Measurements from ENCODE around the gene IQCK.
A peak's percentile ranks its signal among the peaks of the same experiment; 100 is the strongest.
"Not testable (repeated sequence)": the region's sequence is repeated elsewhere in the genome, so short reads cannot be mapped to it uniquely, and the experiment has no call there.

IQCK gene

GRCh38 chr16:19760356-19761060, 42.4 kb downstream of the IQCK start:
- no peak for DNase-seq

GRCh38 chr16:19765860-19766553, 47.9 kb downstream of the IQCK start:
- DNase-seq = no peak

GRCh38 chr16:19766554-19766884, 48.4 kb downstream of the IQCK start:
- DNase-seq = no peak

- no peak for DNase-seq
Observed at GRCh38 chr16:19766988-19767387, 48.9 kb downstream of the IQCK start.

- no peak for DNase-seq
Observed at GRCh38 chr16:19767497-19767896, 49.4 kb downstream of the IQCK start.

GRCh38 chr16:19769239-19769638, 51.2 kb downstream of the IQCK start:
- DNase-seq = no peak

- DNase-seq = no peak
Observed at GRCh38 chr16:19771040-19771439, 53.0 kb downstream of the IQCK start.

GRCh38 chr16:19771796-19772195, 53.7 kb downstream of the IQCK start:
- no peak for DNase-seq

GRCh38 chr16:19774024-19774423, 56.0 kb downstream of the IQCK start:
- no peak for DNase-seq

- DNase-seq = no peak
Observed at GRCh38 chr16:19776147-19776546, 58.1 kb downstream of the IQCK start.

- DNase-seq = no peak
Observed at GRCh38 chr16:19776565-19776964, 58.5 kb downstream of the IQCK start.

GRCh38 chr16:19780321-19780720, 62.2 kb downstream of the IQCK start:
- no peak for DNase-seq

GRCh38 chr16:19781226-19781625, 63.2 kb downstream of the IQCK start:
- DNase-seq = no peak

GRCh38 chr16:19783363-19784182, 65.5 kb downstream of the IQCK start:
- no peak for DNase-seq

- no peak for DNase-seq
Observed at GRCh38 chr16:19784183-19784736, 66.2 kb downstream of the IQCK start.

- no peak for DNase-seq
Observed at GRCh38 chr16:19785081-19785480, 67.0 kb downstream of the IQCK start.

GRCh38 chr16:19785512-19786130, 67.5 kb downstream of the IQCK start:
- no peak for DNase-seq

- not testable (repeated sequence) for DNase-seq
Observed at GRCh38 chr16:19801369-19801768, 83.3 kb downstream of the IQCK start.

GRCh38 chr16:19801824-19802223, 83.8 kb downstream of the IQCK start:
- DNase-seq = not testable (repeated sequence)

GRCh38 chr16:19802612-19803011, 84.5 kb downstream of the IQCK start:
- no peak for DNase-seq

- peak in 1 of 2 donors; percentile 2 for DNase-seq
Observed at GRCh38 chr16:19804538-19805323, 86.7 kb downstream of the IQCK start.

- no peak for DNase-seq
Observed at GRCh38 chr16:19805459-19806162, 87.5 kb downstream of the IQCK start.

Measured in stimulated activated CD4-positive, alpha-beta T cell treated with anti-CD3 and anti-CD28 coated beads, Interleukin-2, amount 100 ng/mL, for 48 hours (primary cell).